GM10248 (cell line): Measurements from ENCODE around the gene FGFR3.

Experiments used
- CTCF ChIA-PET: fragments of 300-600 bp; sonication (Branson Sonifier 250); formaldehyde crosslinking; extraction: SDS; loops from one replicate; lab custom pipeline; 2021; ENCODE audit warnings: antibody characterized with exemption; lab: Yijun Ruan, JAX
- POLR2A ChIA-PET: fragments of 350-650 bp; sonication (Branson Sonifier 250); formaldehyde crosslinking; extraction: SDS; loops from one replicate; lab custom pipeline; 2020; ENCODE audit warnings: antibody characterized with exemption; lab: Yijun Ruan, JAX
- DNase-seq: peaks from one replicate; pipeline ENCODE4 v3.0.0; 2012; ENCODE audit errors: extremely low spot score
- TF ChIP-seq, protein P1 (sequence below): IDR thresholded peaks from 2 replicates; pipeline ENCODE4 v1.5.1; 2012; ENCODE audit warnings: mild to moderate bottlenecking, low read depth; ENCODE audit errors: extremely low read depth, missing control alignments, control extremely low read depth

Gene FGFR3

DNA sequence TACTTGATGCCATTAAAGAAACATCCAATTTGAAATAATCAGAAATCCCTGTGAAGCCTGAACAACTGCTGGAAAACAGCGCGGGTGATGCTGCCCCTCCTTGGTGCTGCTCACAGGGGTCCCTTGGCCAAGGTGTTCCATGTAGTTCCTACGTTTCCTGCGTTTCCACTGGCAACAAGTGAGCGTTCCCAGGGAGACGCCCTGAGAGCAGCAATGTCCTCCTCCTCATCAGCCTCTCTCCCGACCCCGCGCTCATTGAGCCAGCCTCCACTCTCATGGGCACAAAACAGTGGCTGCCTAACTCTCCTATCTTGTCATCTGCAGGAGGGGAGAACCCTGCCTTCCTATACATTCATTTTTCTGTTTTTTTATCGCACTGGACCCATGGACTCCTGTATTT is 44.0 kb downstream of the FGFR3 start:
- CTCF ChIA-PET = no interaction called here
- no peak for DNase-seq
- POLR2A ChIA-PET = no interaction called here
- TF ChIP-seq, protein P1, sequence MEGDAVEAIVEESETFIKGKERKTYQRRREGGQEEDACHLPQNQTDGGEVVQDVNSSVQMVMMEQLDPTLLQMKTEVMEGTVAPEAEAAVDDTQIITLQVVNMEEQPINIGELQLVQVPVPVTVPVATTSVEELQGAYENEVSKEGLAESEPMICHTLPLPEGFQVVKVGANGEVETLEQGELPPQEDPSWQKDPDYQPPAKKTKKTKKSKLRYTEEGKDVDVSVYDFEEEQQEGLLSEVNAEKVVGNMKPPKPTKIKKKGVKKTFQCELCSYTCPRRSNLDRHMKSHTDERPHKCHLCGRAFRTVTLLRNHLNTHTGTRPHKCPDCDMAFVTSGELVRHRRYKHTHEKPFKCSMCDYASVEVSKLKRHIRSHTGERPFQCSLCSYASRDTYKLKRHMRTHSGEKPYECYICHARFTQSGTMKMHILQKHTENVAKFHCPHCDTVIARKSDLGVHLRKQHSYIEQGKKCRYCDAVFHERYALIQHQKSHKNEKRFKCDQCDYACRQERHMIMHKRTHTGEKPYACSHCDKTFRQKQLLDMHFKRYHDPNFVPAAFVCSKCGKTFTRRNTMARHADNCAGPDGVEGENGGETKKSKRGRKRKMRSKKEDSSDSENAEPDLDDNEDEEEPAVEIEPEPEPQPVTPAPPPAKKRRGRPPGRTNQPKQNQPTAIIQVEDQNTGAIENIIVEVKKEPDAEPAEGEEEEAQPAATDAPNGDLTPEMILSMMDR = no peak

DNA sequence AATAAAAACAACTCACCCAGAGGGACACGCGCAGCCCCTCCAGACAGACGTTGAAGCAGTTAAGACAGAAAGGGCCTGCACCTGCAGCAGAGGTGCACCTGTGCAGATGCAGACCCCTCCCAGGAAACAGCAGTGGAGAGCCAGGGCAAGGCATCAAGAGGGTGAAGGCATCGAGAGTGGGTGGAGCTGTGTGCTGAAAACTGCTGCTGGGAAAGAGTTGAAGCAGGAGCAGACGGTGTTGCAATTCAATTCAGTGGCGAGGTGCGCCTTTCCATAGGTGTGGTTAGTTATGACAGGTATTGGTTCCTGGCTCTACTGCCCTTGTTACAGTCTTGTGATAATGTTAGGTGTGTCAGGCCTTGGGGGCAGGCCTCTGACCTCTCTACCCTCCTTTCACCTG is 46.2 kb downstream of the FGFR3 start:
- ChIA-PET POLR2A (no interaction called here), CTCF (interaction anchor here (0.7 to 2.1 kb wide), 4 partner anchors 8 to 146 kb away, joined by 3 to 6 read pairs (median 3); no protein-coding TSS in a partner anchor)
- TF ChIP-seq, protein P1 = no peak
- DNase-seq = no peak

DNA sequence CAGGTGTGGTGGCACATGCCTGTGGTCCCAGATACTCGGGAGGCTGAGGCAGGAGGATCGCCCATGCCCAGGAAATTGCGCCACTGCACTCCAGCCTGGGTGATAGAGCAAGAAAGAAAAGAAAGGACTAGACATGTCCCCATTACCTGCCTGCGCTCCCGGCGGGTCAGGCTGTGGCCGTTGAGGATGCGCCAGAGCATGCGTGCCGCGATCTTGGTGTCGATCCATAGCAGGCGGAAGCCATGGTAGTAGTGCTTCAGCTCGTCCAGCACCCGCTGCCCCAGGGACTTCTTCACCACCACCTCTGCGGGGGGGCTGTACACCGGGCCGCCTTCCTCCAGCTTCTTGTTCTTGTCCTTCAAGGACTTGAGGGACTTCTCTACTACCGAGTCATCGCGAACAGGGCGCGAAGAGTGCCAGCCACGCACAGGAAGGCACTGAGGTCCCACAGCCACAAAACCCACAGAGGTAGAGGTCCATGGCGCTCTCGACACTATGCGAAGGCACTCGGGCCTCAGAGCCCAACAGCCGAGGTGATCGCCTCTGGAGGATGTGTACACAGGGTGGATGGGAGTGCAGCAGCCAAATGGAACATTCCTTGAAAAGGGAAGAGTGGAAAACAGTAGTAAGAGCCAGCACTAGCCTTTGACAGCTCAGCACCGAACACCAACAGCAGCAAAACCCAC is 48.3 kb downstream of the FGFR3 start:
- ChIA-PET POLR2A (no interaction called here), CTCF (interaction anchor here (2.6 kb wide), 1 partner anchor 8 kb away, joined by 8 read pairs; no protein-coding TSS in a partner anchor)
- TF ChIP-seq, protein P1 = no peak
- DNase-seq = no peak

DNA sequence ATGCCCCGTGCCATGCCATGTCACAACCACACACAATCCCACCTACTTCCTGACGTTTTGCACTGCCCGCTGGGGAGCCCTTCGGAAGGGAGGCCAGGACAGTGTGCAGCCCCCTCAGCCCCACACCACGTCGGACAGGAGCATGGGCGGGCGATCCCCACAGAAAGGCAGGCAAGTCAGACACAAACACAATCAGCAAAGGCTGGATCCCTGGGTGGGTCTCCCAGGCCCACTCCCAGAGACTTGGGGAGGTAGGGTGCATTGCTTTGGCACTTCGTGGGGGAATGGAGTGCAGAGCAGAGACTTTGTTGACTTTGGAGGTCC is 48.8 kb downstream of the FGFR3 start:
- CTCF ChIA-PET = interaction anchor here (1.4 to 2.6 kb wide), 3 partner anchors 9 to 58 kb away, joined by 4 to 8 read pairs (median 4); no protein-coding TSS in a partner anchor
- no peak for DNase-seq
- POLR2A ChIA-PET = no interaction called here
- TF ChIP-seq, protein P1 = no peak

- TF ChIP-seq, protein P1 = no peak
- DNase-seq = no peak
- POLR2A ChIA-PET = no interaction called here
- CTCF ChIA-PET = interaction anchor here (1.4 to 2.6 kb wide), 3 partner anchors 9 to 57 kb away, joined by 4 to 8 read pairs (median 4); no protein-coding TSS in a partner anchor
Measured at GRCh38 chr4:1842339-1842895, 49.3 kb downstream of the FGFR3 start.

GRCh38 chr4:1842993-1843448 is 49.9 kb downstream of the FGFR3 start:
- CTCF ChIA-PET = interaction anchor here (1.4 to 2.6 kb wide), 3 partner anchors 10 to 56 kb away, joined by 4 to 8 read pairs (median 4); no protein-coding TSS in a partner anchor
- no peak for DNase-seq
- POLR2A ChIA-PET = no interaction called here
- TF ChIP-seq, protein P1 = no peak
